HepG2 (cell line): Measurements from ENCODE around the gene CEBPE. TPM values are rescaled to one million over a fixed set of nuclear protein-coding genes. Genes with fewer than 3 reads are reported as not detected.
A peak's percentile ranks its signal among the peaks of the same experiment; 100 is the strongest.

ENCODE experiments used
- MED1 ChIP-seq: sonication (generic); formaldehyde crosslinking; IDR thresholded peaks from 2 replicates; pipeline ENCODE4 v1.4.0; 2020; ENCODE audit warnings: missing genetic modification reagents
- MEIS2 ChIP-seq: sonication (generic); formaldehyde crosslinking; IDR thresholded peaks from 2 replicates; pipeline ENCODE4 v1.9.0; 2021; ENCODE audit warnings: mild to moderate bottlenecking, missing genetic modification reagents
- NR2F6 ChIP-seq, 2 experiments: IDR thresholded peaks; 2 replicates each; pipeline ENCODE4 v1.6.1; 2016; ENCODE audit warnings: antibody characterized with exemption in 1 of 2, mild to moderate bottlenecking in 1 of 2
- POLR2AphosphoS2 ChIP-seq: IDR thresholded peaks from 2 replicates; pipeline ENCODE4 v1.6.1; 2011; ENCODE audit warnings: low read depth, low read length, improper control_type of control experiment
- RAD21 ChIP-seq: fragments of 450-650 bp; formaldehyde crosslinking; IDR thresholded peaks from 2 replicates; pipeline ENCODE4 v1.5.0; 2020; ENCODE audit warnings: mild to moderate bottlenecking
- SMARCC2 ChIP-seq: fragments of 450-650 bp; IDR thresholded peaks from 2 replicates; pipeline ENCODE4 v1.6.1; 2017; ENCODE audit warnings: antibody characterized with exemption, mild to moderate bottlenecking
- ZNF326 ChIP-seq: sonication (generic); formaldehyde crosslinking; IDR thresholded peaks from 2 replicates; pipeline ENCODE4 v1.4.0; 2020; ENCODE audit warnings: missing genetic modification reagents, borderline replicate concordance
- ZNF335 ChIP-seq: sonication (generic); formaldehyde crosslinking; IDR thresholded peaks from 2 replicates; pipeline ENCODE4 v1.4.0; 2020; ENCODE audit warnings: missing genetic modification reagents
- ZNF446 ChIP-seq: sonication (generic); formaldehyde crosslinking; IDR thresholded peaks from 2 replicates; pipeline ENCODE4 v1.5.0; 2020; ENCODE audit warnings: mild to moderate bottlenecking, missing genetic modification reagents
- ZNF672 ChIP-seq: sonication (generic); formaldehyde crosslinking; IDR thresholded peaks from 2 replicates; pipeline ENCODE4 v1.8.1; 2022; ENCODE audit warnings: missing genetic modification reagents
- ZNF776 ChIP-seq: sonication (generic); formaldehyde crosslinking; IDR thresholded peaks from 2 replicates; pipeline ENCODE4 v1.4.0; 2020; ENCODE audit warnings: mild to moderate bottlenecking, missing genetic modification reagents
- polyA plus RNA-seq, 8 experiments: library from polyadenylated mRNA; depleted of rRNA in 3 of 8; stranded (reverse) in 7 of 8; unstranded in 1 of 8; fragments of >200 nt; fragmentation: Illumina TruSeq in 4 of 8; extraction: Trizol in 4 of 8; gene quantifications; 2 replicates each; pipeline versions ENCODE4 v1.2.1 to v1.2.3, GENCODE V29; 2011 to 2016; ENCODE audit warnings: low read depth in 4 of 8, missing spikeins in 1 of 8, mixed read lengths in 1 of 8; ENCODE audit not compliant: insufficient read depth in 1 of 8
- total RNA-seq, 5 experiments: library from RNA; depleted of rRNA; stranded (reverse); fragments of >200 nt; fragmentation: Illumina TruSeq; extraction: Trizol; gene quantifications; 2 replicates each; pipeline ENCODE4 v1.2.3, GENCODE V29; 2016; ENCODE audit warnings: low read depth in 1 of 5
- TF ChIP-seq, protein P1 (sequence below): sonication (generic); formaldehyde crosslinking; IDR thresholded peaks from 2 replicates; pipeline ENCODE4 v1.9.0; 2021; ENCODE audit warnings: mild to moderate bottlenecking, missing genetic modification reagents
- TF ChIP-seq, protein P2 (sequence below): sonication (generic); formaldehyde crosslinking; IDR thresholded peaks from 2 replicates; pipeline ENCODE4 v1.5.0; 2020; ENCODE audit warnings: mild to moderate bottlenecking, missing genetic modification reagents
- TF ChIP-seq, protein P3 (sequence below): sonication (generic); formaldehyde crosslinking; IDR thresholded peaks from 2 replicates; pipeline ENCODE4 v1.8.0; 2022; ENCODE audit warnings: mild to moderate bottlenecking, missing genetic modification reagents, moderate library complexity
- TF ChIP-seq, protein P4 (sequence below): IDR thresholded peaks from 2 replicates; pipeline ENCODE4 v1.6.1; 2012; ENCODE audit warnings: inconsistent platforms
- TF ChIP-seq, protein P5 (sequence below): sonication (generic); formaldehyde crosslinking; conservative IDR thresholded peaks from 2 replicates; pipeline ENCODE4 v1.5.0; 2020; ENCODE audit warnings: missing genetic modification reagents

The CEBPE gene
- total and polyA plus RNA-seq, 2 of the 13 experiments (the other 11 are each of a cell fraction or from before 2014, with no cell fraction given) = 0.09 to 0.11 TPM

DNA sequence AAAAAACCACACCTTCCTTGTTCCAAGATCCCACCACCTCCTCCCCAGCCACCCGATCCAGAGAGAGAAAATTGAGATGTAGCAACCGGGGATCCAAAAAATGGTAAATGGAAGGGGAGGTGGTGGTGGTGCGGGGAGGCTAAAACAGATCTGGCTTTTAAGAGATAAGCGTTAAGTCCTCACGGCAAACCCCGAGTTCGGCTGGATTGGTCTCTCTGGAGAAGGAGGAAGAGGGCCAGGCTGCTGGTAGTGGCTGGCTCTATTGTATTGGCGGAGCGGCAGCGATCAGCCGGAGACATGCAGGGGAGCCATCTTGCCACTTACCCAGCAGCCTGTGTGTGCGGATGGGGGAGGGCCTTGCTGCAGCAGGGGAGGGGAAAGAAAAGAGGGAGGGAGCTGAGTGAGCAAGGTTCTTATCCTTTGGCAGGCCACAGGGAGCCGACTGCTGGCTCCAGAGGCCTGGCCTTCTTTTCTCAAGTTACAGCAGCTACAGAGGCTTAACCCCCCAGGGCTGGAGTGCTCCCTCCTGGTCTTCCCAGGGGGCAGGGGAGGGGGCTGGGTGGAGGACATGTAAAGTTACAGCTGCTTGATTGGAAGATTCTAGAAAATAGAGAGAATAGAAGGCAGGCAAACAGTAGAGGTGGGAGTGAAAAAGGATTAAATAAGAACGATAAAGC, 47.7 kb downstream of the CEBPE start (continued):
- TF ChIP-seq, protein P1, sequence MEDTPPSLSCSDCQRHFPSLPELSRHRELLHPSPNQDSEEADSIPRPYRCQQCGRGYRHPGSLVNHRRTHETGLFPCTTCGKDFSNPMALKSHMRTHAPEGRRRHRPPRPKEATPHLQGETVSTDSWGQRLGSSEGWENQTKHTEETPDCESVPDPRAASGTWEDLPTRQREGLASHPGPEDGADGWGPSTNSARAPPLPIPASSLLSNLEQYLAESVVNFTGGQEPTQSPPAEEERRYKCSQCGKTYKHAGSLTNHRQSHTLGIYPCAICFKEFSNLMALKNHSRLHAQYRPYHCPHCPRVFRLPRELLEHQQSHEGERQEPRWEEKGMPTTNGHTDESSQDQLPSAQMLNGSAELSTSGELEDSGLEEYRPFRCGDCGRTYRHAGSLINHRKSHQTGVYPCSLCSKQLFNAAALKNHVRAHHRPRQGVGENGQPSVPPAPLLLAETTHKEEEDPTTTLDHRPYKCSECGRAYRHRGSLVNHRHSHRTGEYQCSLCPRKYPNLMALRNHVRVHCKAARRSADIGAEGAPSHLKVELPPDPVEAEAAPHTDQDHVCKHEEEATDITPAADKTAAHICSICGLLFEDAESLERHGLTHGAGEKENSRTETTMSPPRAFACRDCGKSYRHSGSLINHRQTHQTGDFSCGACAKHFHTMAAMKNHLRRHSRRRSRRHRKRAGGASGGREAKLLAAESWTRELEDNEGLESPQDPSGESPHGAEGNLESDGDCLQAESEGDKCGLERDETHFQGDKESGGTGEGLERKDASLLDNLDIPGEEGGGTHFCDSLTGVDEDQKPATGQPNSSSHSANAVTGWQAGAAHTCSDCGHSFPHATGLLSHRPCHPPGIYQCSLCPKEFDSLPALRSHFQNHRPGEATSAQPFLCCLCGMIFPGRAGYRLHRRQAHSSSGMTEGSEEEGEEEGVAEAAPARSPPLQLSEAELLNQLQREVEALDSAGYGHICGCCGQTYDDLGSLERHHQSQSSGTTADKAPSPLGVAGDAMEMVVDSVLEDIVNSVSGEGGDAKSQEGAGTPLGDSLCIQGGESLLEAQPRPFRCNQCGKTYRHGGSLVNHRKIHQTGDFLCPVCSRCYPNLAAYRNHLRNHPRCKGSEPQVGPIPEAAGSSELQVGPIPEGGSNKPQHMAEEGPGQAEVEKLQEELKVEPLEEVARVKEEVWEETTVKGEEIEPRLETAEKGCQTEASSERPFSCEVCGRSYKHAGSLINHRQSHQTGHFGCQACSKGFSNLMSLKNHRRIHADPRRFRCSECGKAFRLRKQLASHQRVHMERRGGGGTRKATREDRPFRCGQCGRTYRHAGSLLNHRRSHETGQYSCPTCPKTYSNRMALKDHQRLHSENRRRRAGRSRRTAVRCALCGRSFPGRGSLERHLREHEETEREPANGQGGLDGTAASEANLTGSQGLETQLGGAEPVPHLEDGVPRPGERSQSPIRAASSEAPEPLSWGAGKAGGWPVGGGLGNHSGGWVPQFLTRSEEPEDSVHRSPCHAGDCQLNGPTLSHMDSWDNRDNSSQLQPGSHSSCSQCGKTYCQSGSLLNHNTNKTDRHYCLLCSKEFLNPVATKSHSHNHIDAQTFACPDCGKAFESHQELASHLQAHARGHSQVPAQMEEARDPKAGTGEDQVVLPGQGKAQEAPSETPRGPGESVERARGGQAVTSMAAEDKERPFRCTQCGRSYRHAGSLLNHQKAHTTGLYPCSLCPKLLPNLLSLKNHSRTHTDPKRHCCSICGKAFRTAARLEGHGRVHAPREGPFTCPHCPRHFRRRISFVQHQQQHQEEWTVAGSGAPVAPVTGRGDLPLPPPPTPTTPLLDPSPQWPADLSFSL = no peak
- peak; percentile 56; the same call in 1 of the 2 replicates for TF ChIP-seq ZNF335
- TF ChIP-seq, protein P2, sequence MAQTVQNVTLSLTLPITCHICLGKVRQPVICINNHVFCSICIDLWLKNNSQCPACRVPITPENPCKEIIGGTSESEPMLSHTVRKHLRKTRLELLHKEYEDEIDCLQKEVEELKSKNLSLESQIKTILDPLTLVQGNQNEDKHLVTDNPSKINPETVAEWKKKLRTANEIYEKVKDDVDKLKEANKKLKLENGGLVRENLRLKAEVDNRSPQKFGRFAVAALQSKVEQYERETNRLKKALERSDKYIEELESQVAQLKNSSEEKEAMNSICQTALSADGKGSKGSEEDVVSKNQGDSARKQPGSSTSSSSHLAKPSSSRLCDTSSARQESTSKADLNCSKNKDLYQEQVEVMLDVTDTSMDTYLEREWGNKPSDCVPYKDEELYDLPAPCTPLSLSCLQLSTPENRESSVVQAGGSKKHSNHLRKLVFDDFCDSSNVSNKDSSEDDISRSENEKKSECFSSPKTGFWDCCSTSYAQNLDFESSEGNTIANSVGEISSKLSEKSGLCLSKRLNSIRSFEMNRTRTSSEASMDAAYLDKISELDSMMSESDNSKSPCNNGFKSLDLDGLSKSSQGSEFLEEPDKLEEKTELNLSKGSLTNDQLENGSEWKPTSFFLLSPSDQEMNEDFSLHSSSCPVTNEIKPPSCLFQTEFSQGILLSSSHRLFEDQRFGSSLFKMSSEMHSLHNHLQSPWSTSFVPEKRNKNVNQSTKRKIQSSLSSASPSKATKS (CRISPR knock-in tag) = no peak
- peak; percentile 96 for TF ChIP-seq POLR2AphosphoS2
- no peak for TF ChIP-seq ZNF672 (CRISPR knock-in tag)
- TF ChIP-seq, protein P3, sequence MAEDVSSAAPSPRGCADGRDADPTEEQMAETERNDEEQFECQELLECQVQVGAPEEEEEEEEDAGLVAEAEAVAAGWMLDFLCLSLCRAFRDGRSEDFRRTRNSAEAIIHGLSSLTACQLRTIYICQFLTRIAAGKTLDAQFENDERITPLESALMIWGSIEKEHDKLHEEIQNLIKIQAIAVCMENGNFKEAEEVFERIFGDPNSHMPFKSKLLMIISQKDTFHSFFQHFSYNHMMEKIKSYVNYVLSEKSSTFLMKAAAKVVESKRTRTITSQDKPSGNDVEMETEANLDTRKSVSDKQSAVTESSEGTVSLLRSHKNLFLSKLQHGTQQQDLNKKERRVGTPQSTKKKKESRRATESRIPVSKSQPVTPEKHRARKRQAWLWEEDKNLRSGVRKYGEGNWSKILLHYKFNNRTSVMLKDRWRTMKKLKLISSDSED = no peak
- TF ChIP-seq NR2F6 (IDR thresholded peaks at IDR 0.05) = no peak
- peak; percentile 58; the same call in 1 of the 2 replicates for TF ChIP-seq NR2F6 (CRISPR knock-in tag; IDR thresholded peaks at IDR 0.05)
- peak; percentile 60; the same call in 1 of the 2 replicates for TF ChIP-seq ZNF776 (CRISPR knock-in tag)
- TF ChIP-seq, protein P4, sequence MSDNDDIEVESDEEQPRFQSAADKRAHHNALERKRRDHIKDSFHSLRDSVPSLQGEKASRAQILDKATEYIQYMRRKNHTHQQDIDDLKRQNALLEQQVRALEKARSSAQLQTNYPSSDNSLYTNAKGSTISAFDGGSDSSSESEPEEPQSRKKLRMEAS = peak; percentile 84
- no peak for TF ChIP-seq ZNF326 (CRISPR knock-in tag)
- TF ChIP-seq ZNF446 = peak; percentile 75; the same call in 1 of the 2 replicates
- TF ChIP-seq MED1 (CRISPR knock-in tag) = peak; percentile 70
- TF ChIP-seq SMARCC2 = no peak
- peak; percentile 55 for TF ChIP-seq RAD21 (CRISPR knock-in tag)
- TF ChIP-seq, protein P5, sequence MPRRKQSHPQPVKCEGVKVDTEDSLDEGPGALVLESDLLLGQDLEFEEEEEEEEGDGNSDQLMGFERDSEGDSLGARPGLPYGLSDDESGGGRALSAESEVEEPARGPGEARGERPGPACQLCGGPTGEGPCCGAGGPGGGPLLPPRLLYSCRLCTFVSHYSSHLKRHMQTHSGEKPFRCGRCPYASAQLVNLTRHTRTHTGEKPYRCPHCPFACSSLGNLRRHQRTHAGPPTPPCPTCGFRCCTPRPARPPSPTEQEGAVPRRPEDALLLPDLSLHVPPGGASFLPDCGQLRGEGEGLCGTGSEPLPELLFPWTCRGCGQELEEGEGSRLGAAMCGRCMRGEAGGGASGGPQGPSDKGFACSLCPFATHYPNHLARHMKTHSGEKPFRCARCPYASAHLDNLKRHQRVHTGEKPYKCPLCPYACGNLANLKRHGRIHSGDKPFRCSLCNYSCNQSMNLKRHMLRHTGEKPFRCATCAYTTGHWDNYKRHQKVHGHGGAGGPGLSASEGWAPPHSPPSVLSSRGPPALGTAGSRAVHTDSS = no peak
- no peak; the same call in none of the 2 replicates for TF ChIP-seq MEIS2 (CRISPR knock-in tag)
